GM12878 (cell line): ENCODE measurements around the gene PTGES2.

ENCODE experiments used
- CEBPB ChIP-seq, 2 experiments: fragments of 150-350 bp in 1 of 2; IDR thresholded peaks; 2 replicates each; pipeline ENCODE4 v1.6.1; 2012 to 2014; ENCODE audit warnings: low read depth in 2 of 2, low read length in 2 of 2, borderline replicate concordance in 1 of 2, inconsistent platforms in 1 of 2
- NR2C2 ChIP-seq: IDR thresholded peaks from 2 replicates; pipeline ENCODE4 v1.6.1; 2011; ENCODE audit warnings: borderline replicate concordance, low read depth; ENCODE audit not compliant: control insufficient read depth, insufficient read length
- POLR2AphosphoS5 ChIP-seq: IDR thresholded peaks from 2 replicates; pipeline ENCODE4 v1.6.1; 2011; ENCODE audit warnings: mild to moderate bottlenecking, low read length, inconsistent platforms
- RAD21 ChIP-seq: IDR thresholded peaks from 2 replicates; pipeline ENCODE4 v1.6.1; 2011; ENCODE audit warnings: mild to moderate bottlenecking, low read depth, low read length, moderate library complexity; ENCODE audit not compliant: insufficient read depth
- RB1 ChIP-seq: fragments of 450-650 bp; formaldehyde crosslinking; IDR thresholded peaks from 2 replicates; pipeline ENCODE4 v1.6.1; 2017; ENCODE audit warnings: mild to moderate bottlenecking, borderline replicate concordance
- RBBP5 ChIP-seq: fragments of 200-600 bp; sonication (generic); conservative IDR thresholded peaks from 2 replicates; pipeline ENCODE4 v1.6.1; 2016
- RFX5 ChIP-seq: IDR thresholded peaks from 2 replicates; pipeline ENCODE4 v1.6.1; 2011; ENCODE audit warnings: low read depth, low read length, improper control_type of control experiment
- YY1 ChIP-seq: IDR thresholded peaks from 2 replicates; pipeline ENCODE4 v1.6.1; 2011; ENCODE audit warnings: low read depth, mild to moderate bottlenecking, low read length
- ZNF274 ChIP-seq: IDR thresholded peaks from one replicate; pipeline ENCODE4 v1.8.0; 2011; ENCODE audit not compliant: insufficient read length, insufficient read depth
- ZSCAN29 ChIP-seq: fragments of 450-650 bp; IDR thresholded peaks from 2 replicates; pipeline ENCODE4 v1.6.1; 2017; ENCODE audit warnings: mild to moderate bottlenecking, moderate library complexity
- TF ChIP-seq, protein P1 (sequence below), 3 experiments: IDR thresholded peaks in 2 of 3; conservative IDR thresholded peaks in 1 of 3; 2 replicates each; pipeline ENCODE4 v1.5.1; 2011; ENCODE audit warnings: low read depth in 3 of 3, low read length in 3 of 3, mild to moderate bottlenecking in 3 of 3, control low read depth in 2 of 3, moderate library complexity in 2 of 3, inconsistent platforms in 1 of 3, mixed read lengths in 1 of 3; ENCODE audit not compliant: control insufficient read depth in 2 of 3, insufficient read depth in 1 of 3; ENCODE audit errors: extremely low read depth in 1 of 3
- TF ChIP-seq, protein P2 (sequence below): IDR thresholded peaks from 2 replicates; pipeline ENCODE4 v1.6.1; 2012; ENCODE audit warnings: mild to moderate bottlenecking, low read depth, low read length
- TF ChIP-seq, protein P3 (sequence below): fragments of 450-650 bp; IDR thresholded peaks from 2 replicates; pipeline ENCODE4 v1.6.1; 2017; ENCODE audit warnings: mild to moderate bottlenecking, moderate library complexity

DNA sequence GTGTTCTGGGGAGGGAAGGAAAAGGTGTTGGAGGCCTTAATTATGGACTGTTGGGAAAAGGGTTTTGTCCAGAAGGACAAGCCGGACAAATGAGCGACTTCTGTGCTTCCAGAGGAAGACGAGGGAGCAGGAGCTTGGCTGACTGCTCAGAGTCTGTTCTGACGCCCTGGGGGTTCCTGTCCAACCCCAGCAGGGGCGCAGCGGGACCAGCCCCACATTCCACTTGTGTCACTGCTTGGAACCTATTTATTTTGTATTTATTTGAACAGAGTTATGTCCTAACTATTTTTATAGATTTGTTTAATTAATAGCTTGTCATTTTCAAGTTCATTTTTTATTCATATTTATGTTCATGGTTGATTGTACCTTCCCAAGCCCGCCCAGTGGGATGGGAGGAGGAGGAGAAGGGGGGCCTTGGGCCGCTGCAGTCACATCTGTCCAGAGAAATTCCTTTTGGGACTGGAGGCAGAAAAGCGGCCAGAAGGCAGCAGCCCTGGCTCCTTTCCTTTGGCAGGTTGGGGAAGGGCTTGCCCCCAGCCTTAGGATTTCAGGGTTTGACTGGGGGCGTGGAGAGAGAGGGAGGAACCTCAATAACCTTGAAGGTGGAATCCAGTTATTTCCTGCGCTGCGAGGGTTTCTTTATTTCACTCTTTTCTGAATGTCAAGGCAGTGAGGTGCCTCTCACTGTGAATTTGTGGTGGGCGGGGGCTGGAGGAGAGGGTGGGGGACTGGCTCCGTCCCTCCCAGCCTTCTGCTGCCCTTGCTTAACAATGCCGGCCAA, 19.1 kb downstream of the PTGES2 start:
- no peak for TF ChIP-seq YY1
- TF ChIP-seq RBBP5, result no peak
- TF ChIP-seq, protein P1, sequence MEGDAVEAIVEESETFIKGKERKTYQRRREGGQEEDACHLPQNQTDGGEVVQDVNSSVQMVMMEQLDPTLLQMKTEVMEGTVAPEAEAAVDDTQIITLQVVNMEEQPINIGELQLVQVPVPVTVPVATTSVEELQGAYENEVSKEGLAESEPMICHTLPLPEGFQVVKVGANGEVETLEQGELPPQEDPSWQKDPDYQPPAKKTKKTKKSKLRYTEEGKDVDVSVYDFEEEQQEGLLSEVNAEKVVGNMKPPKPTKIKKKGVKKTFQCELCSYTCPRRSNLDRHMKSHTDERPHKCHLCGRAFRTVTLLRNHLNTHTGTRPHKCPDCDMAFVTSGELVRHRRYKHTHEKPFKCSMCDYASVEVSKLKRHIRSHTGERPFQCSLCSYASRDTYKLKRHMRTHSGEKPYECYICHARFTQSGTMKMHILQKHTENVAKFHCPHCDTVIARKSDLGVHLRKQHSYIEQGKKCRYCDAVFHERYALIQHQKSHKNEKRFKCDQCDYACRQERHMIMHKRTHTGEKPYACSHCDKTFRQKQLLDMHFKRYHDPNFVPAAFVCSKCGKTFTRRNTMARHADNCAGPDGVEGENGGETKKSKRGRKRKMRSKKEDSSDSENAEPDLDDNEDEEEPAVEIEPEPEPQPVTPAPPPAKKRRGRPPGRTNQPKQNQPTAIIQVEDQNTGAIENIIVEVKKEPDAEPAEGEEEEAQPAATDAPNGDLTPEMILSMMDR (IDR thresholded peaks at IDR 0.05 in 2 of 3, conservative IDR thresholded peaks at IDR 0.05 in 1 of 3; ENCODE audit: control insufficient read depth in 2 of 3, extremely low read depth in 1 of 3, insufficient read depth in 1 of 3, low read depth in 3 of 3, low read length in 3 of 3), result no peak
- TF ChIP-seq CEBPB (IDR thresholded peaks at IDR 0.05; ENCODE audit: borderline replicate concordance in 1 of 2, low read depth in 2 of 2, low read length in 2 of 2), result no peak
- no peak for TF ChIP-seq RFX5
- no peak for TF ChIP-seq POLR2AphosphoS5
- TF ChIP-seq RB1, result no peak
- no peak for TF ChIP-seq RAD21
- no peak for TF ChIP-seq ZSCAN29
- TF ChIP-seq ZNF274, result no peak
- TF ChIP-seq, protein P2, sequence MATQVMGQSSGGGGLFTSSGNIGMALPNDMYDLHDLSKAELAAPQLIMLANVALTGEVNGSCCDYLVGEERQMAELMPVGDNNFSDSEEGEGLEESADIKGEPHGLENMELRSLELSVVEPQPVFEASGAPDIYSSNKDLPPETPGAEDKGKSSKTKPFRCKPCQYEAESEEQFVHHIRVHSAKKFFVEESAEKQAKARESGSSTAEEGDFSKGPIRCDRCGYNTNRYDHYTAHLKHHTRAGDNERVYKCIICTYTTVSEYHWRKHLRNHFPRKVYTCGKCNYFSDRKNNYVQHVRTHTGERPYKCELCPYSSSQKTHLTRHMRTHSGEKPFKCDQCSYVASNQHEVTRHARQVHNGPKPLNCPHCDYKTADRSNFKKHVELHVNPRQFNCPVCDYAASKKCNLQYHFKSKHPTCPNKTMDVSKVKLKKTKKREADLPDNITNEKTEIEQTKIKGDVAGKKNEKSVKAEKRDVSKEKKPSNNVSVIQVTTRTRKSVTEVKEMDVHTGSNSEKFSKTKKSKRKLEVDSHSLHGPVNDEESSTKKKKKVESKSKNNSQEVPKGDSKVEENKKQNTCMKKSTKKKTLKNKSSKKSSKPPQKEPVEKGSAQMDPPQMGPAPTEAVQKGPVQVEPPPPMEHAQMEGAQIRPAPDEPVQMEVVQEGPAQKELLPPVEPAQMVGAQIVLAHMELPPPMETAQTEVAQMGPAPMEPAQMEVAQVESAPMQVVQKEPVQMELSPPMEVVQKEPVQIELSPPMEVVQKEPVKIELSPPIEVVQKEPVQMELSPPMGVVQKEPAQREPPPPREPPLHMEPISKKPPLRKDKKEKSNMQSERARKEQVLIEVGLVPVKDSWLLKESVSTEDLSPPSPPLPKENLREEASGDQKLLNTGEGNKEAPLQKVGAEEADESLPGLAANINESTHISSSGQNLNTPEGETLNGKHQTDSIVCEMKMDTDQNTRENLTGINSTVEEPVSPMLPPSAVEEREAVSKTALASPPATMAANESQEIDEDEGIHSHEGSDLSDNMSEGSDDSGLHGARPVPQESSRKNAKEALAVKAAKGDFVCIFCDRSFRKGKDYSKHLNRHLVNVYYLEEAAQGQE, result no peak
- TF ChIP-seq, protein P3, sequence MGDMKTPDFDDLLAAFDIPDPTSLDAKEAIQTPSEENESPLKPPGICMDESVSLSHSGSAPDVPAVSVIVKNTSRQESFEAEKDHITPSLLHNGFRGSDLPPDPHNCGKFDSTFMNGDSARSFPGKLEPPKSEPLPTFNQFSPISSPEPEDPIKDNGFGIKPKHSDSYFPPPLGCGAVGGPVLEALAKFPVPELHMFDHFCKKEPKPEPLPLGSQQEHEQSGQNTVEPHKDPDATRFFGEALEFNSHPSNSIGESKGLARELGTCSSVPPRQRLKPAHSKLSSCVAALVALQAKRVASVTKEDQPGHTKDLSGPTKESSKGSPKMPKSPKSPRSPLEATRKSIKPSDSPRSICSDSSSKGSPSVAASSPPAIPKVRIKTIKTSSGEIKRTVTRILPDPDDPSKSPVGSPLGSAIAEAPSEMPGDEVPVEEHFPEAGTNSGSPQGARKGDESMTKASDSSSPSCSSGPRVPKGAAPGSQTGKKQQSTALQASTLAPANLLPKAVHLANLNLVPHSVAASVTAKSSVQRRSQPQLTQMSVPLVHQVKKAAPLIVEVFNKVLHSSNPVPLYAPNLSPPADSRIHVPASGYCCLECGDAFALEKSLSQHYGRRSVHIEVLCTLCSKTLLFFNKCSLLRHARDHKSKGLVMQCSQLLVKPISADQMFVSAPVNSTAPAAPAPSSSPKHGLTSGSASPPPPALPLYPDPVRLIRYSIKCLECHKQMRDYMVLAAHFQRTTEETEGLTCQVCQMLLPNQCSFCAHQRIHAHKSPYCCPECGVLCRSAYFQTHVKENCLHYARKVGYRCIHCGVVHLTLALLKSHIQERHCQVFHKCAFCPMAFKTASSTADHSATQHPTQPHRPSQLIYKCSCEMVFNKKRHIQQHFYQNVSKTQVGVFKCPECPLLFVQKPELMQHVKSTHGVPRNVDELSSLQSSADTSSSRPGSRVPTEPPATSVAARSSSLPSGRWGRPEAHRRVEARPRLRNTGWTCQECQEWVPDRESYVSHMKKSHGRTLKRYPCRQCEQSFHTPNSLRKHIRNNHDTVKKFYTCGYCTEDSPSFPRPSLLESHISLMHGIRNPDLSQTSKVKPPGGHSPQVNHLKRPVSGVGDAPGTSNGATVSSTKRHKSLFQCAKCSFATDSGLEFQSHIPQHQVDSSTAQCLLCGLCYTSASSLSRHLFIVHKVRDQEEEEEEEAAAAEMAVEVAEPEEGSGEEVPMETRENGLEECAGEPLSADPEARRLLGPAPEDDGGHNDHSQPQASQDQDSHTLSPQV, result no peak
- TF ChIP-seq NR2C2, result no peak
